ENCODE data around the gene PIGN. TPM values are rescaled to one million over a fixed set of nuclear protein-coding genes. Genes with fewer than 3 reads are reported as not detected.

Gene PIGN
- total and polyA plus RNA-seq, 2 donors (not counting 1 experiment from before 2014, with no cell fraction given) = 2.7 to 37.3 TPM

- H3K9me3 ChIP-seq (ENCODE audit: control extremely low read depth in 1 of 3, control insufficient read depth in 2 of 3, insufficient read depth in 1 of 3, low read length in 2 of 3) = no peaks in the 10 kb centered on the region
- no peaks in the 10 kb centered on the region for H3K4me1 ChIP-seq (ENCODE audit: control insufficient read depth in 2 of 2, insufficient read depth in 2 of 2, low read length in 2 of 2)
- H3K27ac ChIP-seq (ENCODE audit: low read length in 2 of 2) = no peak overlapping the region
- no peaks in the 10 kb centered on the region for H3K27me3 ChIP-seq (replicated peaks in 1 of 4; ENCODE audit: control extremely low read depth in 1 of 4, control insufficient read depth in 3 of 4, insufficient read depth in 4 of 4, low read length in 3 of 4)
- DNase-seq (no peak), ATAC-seq (ENCODE audit: low read depth) (no peak)
- H3K4me2 ChIP-seq (replicated peaks; ENCODE audit: low read depth, low read length, poor library complexity, severe bottlenecking) = no peak overlapping the region
- POLR2A ChIA-PET = no interaction called here
- H3K4me1 Mint-ChIP-seq = no peaks in the 10 kb centered on the region
- no peaks in the 10 kb centered on the region for H3K79me2 ChIP-seq (ENCODE audit: control insufficient read depth, insufficient read depth, low read length)
- no peak overlapping the region for H3K9ac ChIP-seq (ENCODE audit: low read length)
- H3K36me3 ChIP-seq (replicated peaks in 1 of 2; ENCODE audit: control extremely low read depth in 1 of 2, control insufficient read depth in 1 of 2, extremely low read depth in 1 of 2, insufficient read depth in 2 of 2, low read length in 1 of 2) = no peaks in the 10 kb centered on the region
- CTCF ChIA-PET = no interaction called here
- no peak for TF ChIP-seq CTCF (IDR thresholded peaks at IDR 0.05)
- no peak for TF ChIP-seq EZH2 (IDR thresholded peaks at IDR 0.05; ENCODE audit: borderline replicate concordance, insufficient read depth, low read depth, low read length, poor library complexity, severe bottlenecking)
- no CpG with 5 or more reads among the region's 1 CpG for WGBS (ENCODE audit: insufficient coverage)
- H3K9me3 Mint-ChIP-seq (ENCODE audit: insufficient read depth) = no peaks in the 10 kb centered on the region
- H3K27me3 Mint-ChIP-seq = no peaks in the 10 kb centered on the region
- no peak overlapping the region for H3K27ac Mint-ChIP-seq
- intact Hi-C loops (cut with micrococcal nuclease) = no loop called here
- H2AFZ ChIP-seq (ENCODE audit: insufficient read depth, low read depth, low read length, poor library complexity, severe bottlenecking) = no peak overlapping the region
- H3K4me3 Mint-ChIP-seq = no peak overlapping the region
- H3K4me3 ChIP-seq (ENCODE audit: control extremely low read depth in 1 of 5, extremely low read depth in 1 of 5, insufficient read depth in 1 of 5, low read depth in 2 of 5, low read length in 4 of 5) = no peak overlapping the region
- no peaks in the 10 kb centered on the region for H4K20me1 ChIP-seq (ENCODE audit: control insufficient read depth, insufficient read depth, low read length, poor library complexity, severe bottlenecking)
Observed at GRCh38 chr18:62109676-62110075, 77.2 kb downstream of the PIGN start.

GRCh38 chr18:62107881-62108280 lies 79.0 kb downstream of the PIGN start:
- Histone ChIP-seq H3K27me3 (replicated peaks in 1 of 4; ENCODE audit: control extremely low read depth in 1 of 4, control insufficient read depth in 3 of 4, insufficient read depth in 4 of 4, low read length in 3 of 4) (no peaks in the 10 kb centered on the region), H2AFZ (ENCODE audit: insufficient read depth, low read depth, low read length, poor library complexity, severe bottlenecking) (no peak overlapping the region), H3K9me3 (ENCODE audit: control extremely low read depth in 1 of 3, control insufficient read depth in 2 of 3, insufficient read depth in 1 of 3, low read length in 2 of 3) (no peaks in the 10 kb centered on the region), H3K4me2 (replicated peaks; ENCODE audit: low read depth, low read length, poor library complexity, severe bottlenecking) (no peak overlapping the region), H3K27ac (ENCODE audit: low read length in 2 of 2) (no peak overlapping the region), H3K79me2 (ENCODE audit: control insufficient read depth, insufficient read depth, low read length) (no peaks in the 10 kb centered on the region), H4K20me1 (ENCODE audit: control insufficient read depth, insufficient read depth, low read length, poor library complexity, severe bottlenecking) (no peaks in the 10 kb centered on the region), H3K4me3 (ENCODE audit: control extremely low read depth in 1 of 5, extremely low read depth in 1 of 5, insufficient read depth in 1 of 5, low read depth in 2 of 5, low read length in 4 of 5) (no peak overlapping the region), H3K36me3 (replicated peaks in 1 of 2; ENCODE audit: control extremely low read depth in 1 of 2, control insufficient read depth in 1 of 2, extremely low read depth in 1 of 2, insufficient read depth in 2 of 2, low read length in 1 of 2) (peaks cover 0 to 2% of the 10 kb centered on the region in 2 experiments), H3K9ac (ENCODE audit: low read length) (no peak overlapping the region), H3K4me1 (ENCODE audit: control insufficient read depth in 2 of 2, insufficient read depth in 2 of 2, low read length in 2 of 2) (no peaks in the 10 kb centered on the region)
- intact Hi-C loops (cut with micrococcal nuclease) = no loop called here
- H3K9me3 Mint-ChIP-seq (ENCODE audit: insufficient read depth) = no peaks in the 10 kb centered on the region
- TF ChIP-seq CTCF (IDR thresholded peaks at IDR 0.05) = no peak
- no peak for TF ChIP-seq EZH2 (IDR thresholded peaks at IDR 0.05; ENCODE audit: borderline replicate concordance, insufficient read depth, low read depth, low read length, poor library complexity, severe bottlenecking)
- H3K27ac Mint-ChIP-seq = no peak overlapping the region
- no peak for DNase-seq
- ATAC-seq (ENCODE audit: low read depth) = no peak
- H3K27me3 Mint-ChIP-seq = no peaks in the 10 kb centered on the region
- WGBS (ENCODE audit: insufficient coverage) = no CpG with 5 or more reads among the region's 1 CpG
- no peaks in the 10 kb centered on the region for H3K4me1 Mint-ChIP-seq
- CTCF ChIA-PET = no interaction called here
- POLR2A ChIA-PET = no interaction called here
- H3K4me3 Mint-ChIP-seq = no peak overlapping the region

Data from B cell (primary cell).